GM20000 (cell line): Measurements from ENCODE around the gene HOOK1.
"Not testable (repeated sequence)": the region's sequence is repeated elsewhere in the genome, so short reads cannot be mapped to it uniquely, and the experiment has no call there.

Experiments
- DNase-seq: peaks from one replicate; pipeline ENCODE4 v3.0.0; 2012; ENCODE audit warnings: low spot score
- CTCF ChIP-seq: IDR thresholded peaks from 2 replicates; pipeline ENCODE4 v1.5.1; 2012; ENCODE audit warnings: mild to moderate bottlenecking, control low read depth; ENCODE audit errors: extremely low read depth, missing control alignments

Gene HOOK1

DNA sequence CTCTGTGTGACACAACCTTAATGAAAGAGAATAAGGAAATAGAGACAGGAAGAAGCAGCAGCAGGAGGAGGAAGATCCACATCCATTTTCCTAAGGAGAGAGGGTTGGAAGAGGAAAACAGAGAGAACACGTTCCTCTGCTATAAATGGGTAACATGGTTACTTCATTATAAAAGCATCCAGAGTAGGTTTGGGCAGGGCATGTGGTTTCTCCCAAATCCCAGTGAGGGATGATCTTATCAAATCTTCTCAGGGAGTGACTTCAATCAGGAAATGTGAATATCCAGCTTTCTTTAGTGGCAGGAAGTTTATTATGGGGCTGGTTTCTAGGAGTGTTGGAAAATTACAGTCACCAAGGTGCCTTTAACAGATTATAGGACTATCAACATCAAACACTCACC is 100.8 kb downstream of the HOOK1 start:
- DNase-seq, result no peak
- TF ChIP-seq CTCF, result no peak

GRCh38 chr1:59917026-59917784 is 102.5 kb downstream of the HOOK1 start:
- TF ChIP-seq CTCF, result no peak
- DNase-seq, result no peak

DNA sequence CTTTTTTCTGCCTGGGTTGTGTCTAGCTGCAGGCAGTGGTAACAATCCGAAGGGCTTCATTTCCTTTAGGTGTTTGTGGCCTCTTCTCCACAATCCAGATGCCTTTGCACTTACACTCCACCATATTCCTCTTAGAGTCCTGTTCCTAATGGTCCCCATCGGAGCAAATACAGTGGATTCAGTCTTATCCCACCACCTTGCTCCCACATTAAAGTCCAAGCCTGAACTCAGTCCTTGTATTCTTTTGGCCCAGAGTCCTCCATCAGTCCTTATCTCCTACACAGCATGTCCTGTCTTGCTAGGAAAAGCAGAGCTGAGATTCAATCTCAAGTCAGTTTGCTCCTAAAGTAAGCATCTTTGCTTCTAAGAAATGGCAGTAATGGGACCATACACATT is 103.0 kb downstream of the HOOK1 start:
- TF ChIP-seq CTCF, result no peak
- DNase-seq, result no peak

DNA sequence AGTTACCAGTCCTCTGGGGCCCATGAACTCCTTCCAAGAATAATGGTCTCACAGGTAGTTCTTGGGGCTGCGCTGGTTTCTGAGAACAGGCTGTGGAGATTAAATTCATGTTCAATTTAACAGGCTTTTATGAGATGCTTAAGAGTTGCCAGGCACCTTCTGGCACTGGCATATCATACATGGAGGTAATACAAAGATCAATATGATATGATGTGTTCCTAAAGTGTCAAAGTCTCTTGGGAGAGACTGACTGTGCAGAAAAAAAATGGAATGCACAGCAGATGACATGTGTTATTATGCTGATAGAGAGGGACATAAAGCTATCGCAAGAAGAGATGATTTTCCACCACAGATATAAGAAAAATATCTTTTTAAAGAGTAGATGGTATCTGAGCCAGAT is 105.0 kb downstream of the HOOK1 start:
- no peak for DNase-seq
- no peak for TF ChIP-seq CTCF

DNA sequence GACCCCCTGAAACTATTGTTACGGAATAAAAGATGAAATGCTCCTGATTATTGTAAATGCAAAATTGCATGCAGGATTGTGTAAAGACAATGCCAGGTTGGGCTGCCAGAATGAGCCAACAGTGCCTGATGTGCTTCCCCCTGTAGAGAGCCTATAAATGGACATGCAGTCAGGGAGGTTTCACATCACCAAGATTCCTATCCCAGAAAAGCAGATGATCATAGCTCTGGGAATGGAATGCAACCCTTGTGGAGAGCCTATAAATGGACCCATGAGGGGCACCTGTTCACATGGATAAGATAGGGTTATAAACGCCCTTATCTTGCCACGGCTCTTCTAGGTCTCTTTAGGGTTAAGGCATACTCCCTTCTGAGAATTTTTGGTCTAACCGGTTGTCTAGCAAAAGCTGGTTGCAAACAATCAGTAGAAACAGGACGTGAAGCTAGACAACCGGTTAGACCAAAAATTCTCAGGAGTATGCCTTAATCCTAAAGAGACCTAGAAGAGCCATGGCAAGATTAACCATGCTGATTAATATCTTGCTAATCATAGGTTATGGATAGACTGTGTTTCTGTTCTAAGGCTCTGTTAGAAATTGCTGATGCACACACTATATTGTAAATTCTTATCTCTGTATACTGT is 106.6 kb downstream of the HOOK1 start:
- DNase-seq, result not testable (repeated sequence)

- DNase-seq, result no peak
- TF ChIP-seq CTCF, result no peak
These were observed 109.9 kb downstream of the HOOK1 start for GRCh38 chr1:59924653-59925052.
